NB4 (cell line): Measurements from ENCODE around the gene RAI14.

Experiments used
- CTCF ChIP-seq: IDR thresholded peaks from one replicate; pipeline ENCODE4 v1.5.1; 2012; ENCODE audit warnings: low read depth, low read length
- MAX ChIP-seq: IDR thresholded peaks from 2 replicates; pipeline ENCODE4 v1.6.1; 2011; ENCODE audit warnings: low read depth, low read length
- POLR2A ChIP-seq: IDR thresholded peaks from 2 replicates; pipeline ENCODE4 v1.6.1; 2011; ENCODE audit warnings: mild to moderate bottlenecking; ENCODE audit not compliant: insufficient read length; ENCODE audit errors: extremely low read depth

- TF ChIP-seq CTCF = no peak
- no peak for TF ChIP-seq POLR2A
- no peak for TF ChIP-seq MAX
These were observed 32.1 kb downstream of the RAI14 start for GRCh38 chr5:34688015-34688810.
